DND-41 (cell line): Measurements from ENCODE around the gene LECT2.

Experiments
- CTCF ChIP-seq: IDR thresholded peaks from 2 replicates; pipeline ENCODE4 v1.5.1; 2012; ENCODE audit warnings: borderline replicate concordance, low read length, moderate library complexity, mild to moderate bottlenecking; ENCODE audit not compliant: poor library complexity, severe bottlenecking; ENCODE audit errors: extremely low read depth
- EZH2 ChIP-seq: IDR thresholded peaks from 3 replicates; pipeline ENCODE4 v1.6.1; 2012; ENCODE audit warnings: borderline replicate concordance, low read depth, mild to moderate bottlenecking, moderate library complexity, low read length, inconsistent platforms; ENCODE audit not compliant: severe bottlenecking

- TF ChIP-seq CTCF = no peak
- TF ChIP-seq EZH2 = no peak
Observed at GRCh38 chr5:135900276-135900675, 54.5 kb downstream of the LECT2 start.
